ENCODE measurements around the gene TPP1. TPM values are rescaled to one million over a fixed set of nuclear protein-coding genes. Genes with fewer than 3 reads are reported as not detected.
A peak's percentile ranks its signal among the peaks of the same experiment; 100 is the strongest.

The TPP1 gene
- total and polyA plus RNA-seq, 10 of the 15 experiments (the other 5 are each of a cell fraction or from before 2014, with no cell fraction given): 7.5 to 64.6 (median 38.3) TPM

DNA sequence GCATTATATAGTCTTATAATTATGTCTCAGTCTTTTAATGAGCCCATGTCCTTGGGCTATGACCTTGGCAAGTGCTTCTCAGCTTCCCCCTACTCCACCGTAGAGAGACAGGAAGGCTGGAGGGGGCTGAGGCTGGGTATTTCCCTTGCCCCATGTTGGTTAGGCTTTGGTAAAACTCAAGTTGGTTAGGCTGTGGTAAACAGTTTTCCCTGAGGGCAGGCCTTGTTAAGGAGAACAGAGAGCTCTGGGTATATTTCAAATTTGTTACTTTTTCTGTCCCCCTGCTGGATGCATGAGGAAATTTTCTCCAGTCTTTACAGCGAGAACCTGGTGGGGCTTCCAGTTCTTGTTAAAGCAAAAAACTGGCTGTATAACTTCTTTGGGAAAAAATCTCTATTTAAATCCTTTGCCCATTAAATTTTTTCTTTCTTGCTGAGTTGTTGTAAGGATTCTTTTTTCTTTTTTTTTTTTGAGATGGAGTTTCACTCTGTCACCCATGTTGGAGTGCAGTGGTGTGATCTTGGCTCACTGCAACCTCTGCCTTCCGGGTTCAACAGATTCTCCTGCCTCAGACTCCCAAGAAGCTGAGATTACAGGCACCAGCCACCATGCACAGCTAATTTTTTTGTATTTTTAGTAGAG is 48.6 kb upstream of the TPP1 start (continued):
- TF ChIP-seq, protein P1, sequence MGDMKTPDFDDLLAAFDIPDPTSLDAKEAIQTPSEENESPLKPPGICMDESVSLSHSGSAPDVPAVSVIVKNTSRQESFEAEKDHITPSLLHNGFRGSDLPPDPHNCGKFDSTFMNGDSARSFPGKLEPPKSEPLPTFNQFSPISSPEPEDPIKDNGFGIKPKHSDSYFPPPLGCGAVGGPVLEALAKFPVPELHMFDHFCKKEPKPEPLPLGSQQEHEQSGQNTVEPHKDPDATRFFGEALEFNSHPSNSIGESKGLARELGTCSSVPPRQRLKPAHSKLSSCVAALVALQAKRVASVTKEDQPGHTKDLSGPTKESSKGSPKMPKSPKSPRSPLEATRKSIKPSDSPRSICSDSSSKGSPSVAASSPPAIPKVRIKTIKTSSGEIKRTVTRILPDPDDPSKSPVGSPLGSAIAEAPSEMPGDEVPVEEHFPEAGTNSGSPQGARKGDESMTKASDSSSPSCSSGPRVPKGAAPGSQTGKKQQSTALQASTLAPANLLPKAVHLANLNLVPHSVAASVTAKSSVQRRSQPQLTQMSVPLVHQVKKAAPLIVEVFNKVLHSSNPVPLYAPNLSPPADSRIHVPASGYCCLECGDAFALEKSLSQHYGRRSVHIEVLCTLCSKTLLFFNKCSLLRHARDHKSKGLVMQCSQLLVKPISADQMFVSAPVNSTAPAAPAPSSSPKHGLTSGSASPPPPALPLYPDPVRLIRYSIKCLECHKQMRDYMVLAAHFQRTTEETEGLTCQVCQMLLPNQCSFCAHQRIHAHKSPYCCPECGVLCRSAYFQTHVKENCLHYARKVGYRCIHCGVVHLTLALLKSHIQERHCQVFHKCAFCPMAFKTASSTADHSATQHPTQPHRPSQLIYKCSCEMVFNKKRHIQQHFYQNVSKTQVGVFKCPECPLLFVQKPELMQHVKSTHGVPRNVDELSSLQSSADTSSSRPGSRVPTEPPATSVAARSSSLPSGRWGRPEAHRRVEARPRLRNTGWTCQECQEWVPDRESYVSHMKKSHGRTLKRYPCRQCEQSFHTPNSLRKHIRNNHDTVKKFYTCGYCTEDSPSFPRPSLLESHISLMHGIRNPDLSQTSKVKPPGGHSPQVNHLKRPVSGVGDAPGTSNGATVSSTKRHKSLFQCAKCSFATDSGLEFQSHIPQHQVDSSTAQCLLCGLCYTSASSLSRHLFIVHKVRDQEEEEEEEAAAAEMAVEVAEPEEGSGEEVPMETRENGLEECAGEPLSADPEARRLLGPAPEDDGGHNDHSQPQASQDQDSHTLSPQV (IDR thresholded peaks at IDR 0.05): no peak
- TF ChIP-seq, protein P2, sequence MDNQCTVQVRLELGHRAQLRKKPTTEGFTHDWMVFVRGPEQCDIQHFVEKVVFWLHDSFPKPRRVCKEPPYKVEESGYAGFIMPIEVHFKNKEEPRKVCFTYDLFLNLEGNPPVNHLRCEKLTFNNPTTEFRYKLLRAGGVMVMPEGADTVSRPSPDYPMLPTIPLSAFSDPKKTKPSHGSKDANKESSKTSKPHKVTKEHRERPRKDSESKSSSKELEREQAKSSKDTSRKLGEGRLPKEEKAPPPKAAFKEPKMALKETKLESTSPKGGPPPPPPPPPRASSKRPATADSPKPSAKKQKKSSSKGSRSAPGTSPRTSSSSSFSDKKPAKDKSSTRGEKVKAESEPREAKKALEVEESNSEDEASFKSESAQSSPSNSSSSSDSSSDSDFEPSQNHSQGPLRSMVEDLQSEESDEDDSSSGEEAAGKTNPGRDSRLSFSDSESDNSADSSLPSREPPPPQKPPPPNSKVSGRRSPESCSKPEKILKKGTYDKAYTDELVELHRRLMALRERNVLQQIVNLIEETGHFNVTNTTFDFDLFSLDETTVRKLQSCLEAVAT (IDR thresholded peaks at IDR 0.05): 0 out of 2 replicates have a peak, but pooled peaks have one; percentile 18
- TF ChIP-seq SMC3 (IDR thresholded peaks at IDR 0.05; ENCODE audit: borderline replicate concordance, low read length): peak; percentile 58; the same call in 1 of the 2 replicates
- 0 out of 2 replicates have a peak, but pooled peaks have one; percentile 34 for TF ChIP-seq MTA2 (IDR thresholded peaks at IDR 0.05; ENCODE audit: low read depth)
- peak; percentile 41 for TF ChIP-seq RAD21 (IDR thresholded peaks at IDR 0.05; ENCODE audit: insufficient read depth, low read depth, low read length)
- TF ChIP-seq, protein P3, sequence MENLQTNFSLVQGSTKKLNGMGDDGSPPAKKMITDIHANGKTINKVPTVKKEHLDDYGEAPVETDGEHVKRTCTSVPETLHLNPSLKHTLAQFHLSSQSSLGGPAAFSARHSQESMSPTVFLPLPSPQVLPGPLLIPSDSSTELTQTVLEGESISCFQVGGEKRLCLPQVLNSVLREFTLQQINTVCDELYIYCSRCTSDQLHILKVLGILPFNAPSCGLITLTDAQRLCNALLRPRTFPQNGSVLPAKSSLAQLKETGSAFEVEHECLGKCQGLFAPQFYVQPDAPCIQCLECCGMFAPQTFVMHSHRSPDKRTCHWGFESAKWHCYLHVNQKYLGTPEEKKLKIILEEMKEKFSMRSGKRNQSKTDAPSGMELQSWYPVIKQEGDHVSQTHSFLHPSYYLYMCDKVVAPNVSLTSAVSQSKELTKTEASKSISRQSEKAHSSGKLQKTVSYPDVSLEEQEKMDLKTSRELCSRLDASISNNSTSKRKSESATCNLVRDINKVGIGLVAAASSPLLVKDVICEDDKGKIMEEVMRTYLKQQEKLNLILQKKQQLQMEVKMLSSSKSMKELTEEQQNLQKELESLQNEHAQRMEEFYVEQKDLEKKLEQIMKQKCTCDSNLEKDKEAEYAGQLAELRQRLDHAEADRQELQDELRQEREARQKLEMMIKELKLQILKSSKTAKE (IDR thresholded peaks at IDR 0.05; ENCODE audit: low read depth, poor library complexity, severe bottlenecking): no peak
- TF ChIP-seq ZNF24 (IDR thresholded peaks at IDR 0.05): no peak
- TF ChIP-seq, protein P4, sequence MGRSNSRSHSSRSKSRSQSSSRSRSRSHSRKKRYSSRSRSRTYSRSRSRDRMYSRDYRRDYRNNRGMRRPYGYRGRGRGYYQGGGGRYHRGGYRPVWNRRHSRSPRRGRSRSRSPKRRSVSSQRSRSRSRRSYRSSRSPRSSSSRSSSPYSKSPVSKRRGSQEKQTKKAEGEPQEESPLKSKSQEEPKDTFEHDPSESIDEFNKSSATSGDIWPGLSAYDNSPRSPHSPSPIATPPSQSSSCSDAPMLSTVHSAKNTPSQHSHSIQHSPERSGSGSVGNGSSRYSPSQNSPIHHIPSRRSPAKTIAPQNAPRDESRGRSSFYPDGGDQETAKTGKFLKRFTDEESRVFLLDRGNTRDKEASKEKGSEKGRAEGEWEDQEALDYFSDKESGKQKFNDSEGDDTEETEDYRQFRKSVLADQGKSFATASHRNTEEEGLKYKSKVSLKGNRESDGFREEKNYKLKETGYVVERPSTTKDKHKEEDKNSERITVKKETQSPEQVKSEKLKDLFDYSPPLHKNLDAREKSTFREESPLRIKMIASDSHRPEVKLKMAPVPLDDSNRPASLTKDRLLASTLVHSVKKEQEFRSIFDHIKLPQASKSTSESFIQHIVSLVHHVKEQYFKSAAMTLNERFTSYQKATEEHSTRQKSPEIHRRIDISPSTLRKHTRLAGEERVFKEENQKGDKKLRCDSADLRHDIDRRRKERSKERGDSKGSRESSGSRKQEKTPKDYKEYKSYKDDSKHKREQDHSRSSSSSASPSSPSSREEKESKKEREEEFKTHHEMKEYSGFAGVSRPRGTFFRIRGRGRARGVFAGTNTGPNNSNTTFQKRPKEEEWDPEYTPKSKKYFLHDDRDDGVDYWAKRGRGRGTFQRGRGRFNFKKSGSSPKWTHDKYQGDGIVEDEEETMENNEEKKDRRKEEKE (IDR thresholded peaks at IDR 0.05): no peak
- no peak for TF ChIP-seq ZNF274 (IDR thresholded peaks at IDR 0.05; ENCODE audit: insufficient read depth, insufficient read length)
- TF ChIP-seq, protein P5, sequence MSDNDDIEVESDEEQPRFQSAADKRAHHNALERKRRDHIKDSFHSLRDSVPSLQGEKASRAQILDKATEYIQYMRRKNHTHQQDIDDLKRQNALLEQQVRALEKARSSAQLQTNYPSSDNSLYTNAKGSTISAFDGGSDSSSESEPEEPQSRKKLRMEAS (IDR thresholded peaks at IDR 0.05; ENCODE audit: low read depth, low read length): no peak
- TF ChIP-seq ESRRA (IDR thresholded peaks at IDR 0.05; ENCODE audit: low read length): peak; percentile 97
- TF ChIP-seq TARDBP (IDR thresholded peaks at IDR 0.05; ENCODE audit: borderline replicate concordance): no peak
- no peak for TF ChIP-seq CBX3 (IDR thresholded peaks at IDR 0.05; ENCODE audit: borderline replicate concordance, low read depth)
- no peak for TF ChIP-seq FOXM1 (IDR thresholded peaks at IDR 0.05; ENCODE audit: low read depth, low read length)
- no peak for TF ChIP-seq KLF5 (IDR thresholded peaks at IDR 0.05; ENCODE audit: partially characterized antibody)
- TF ChIP-seq YY1 (IDR thresholded peaks at IDR 0.05; ENCODE audit: low read depth, low read length): no peak
- 0 out of 2 replicates have a peak, but pooled peaks have one; percentile 17 for TF ChIP-seq NR2F1 (conservative IDR thresholded peaks at IDR 0.05)
- peak; percentile 32; the same call in 1 of the 2 replicates for TF ChIP-seq RUNX3 (IDR thresholded peaks at IDR 0.05; ENCODE audit: low read length)
- no peak for TF ChIP-seq SIX5 (IDR thresholded peaks at IDR 0.05; ENCODE audit: low read depth, low read length, severe bottlenecking)
- no peak for TF ChIP-seq SUPT20H (IDR thresholded peaks at IDR 0.05; ENCODE audit: borderline replicate concordance, control insufficient read depth, low read depth, low read length)

Data from GM12878 (cell line).